Hair follicle dermal papilla cell (primary cell): ENCODE results near the gene GPER1. TPM values are rescaled to one million over a fixed set of nuclear protein-coding genes. Genes with fewer than 3 reads are reported as not detected.

Experiments
- total RNA-seq: library from RNA; depleted of rRNA; stranded (reverse); fragments of >200 nt; gene quantifications from 2 replicates; pipeline ENCODE4 v1.2.3, GENCODE V29; 2012

The GPER1 gene
- 4.2 and 6.0 TPM in 2 replicates for total RNA-seq

DNA sequence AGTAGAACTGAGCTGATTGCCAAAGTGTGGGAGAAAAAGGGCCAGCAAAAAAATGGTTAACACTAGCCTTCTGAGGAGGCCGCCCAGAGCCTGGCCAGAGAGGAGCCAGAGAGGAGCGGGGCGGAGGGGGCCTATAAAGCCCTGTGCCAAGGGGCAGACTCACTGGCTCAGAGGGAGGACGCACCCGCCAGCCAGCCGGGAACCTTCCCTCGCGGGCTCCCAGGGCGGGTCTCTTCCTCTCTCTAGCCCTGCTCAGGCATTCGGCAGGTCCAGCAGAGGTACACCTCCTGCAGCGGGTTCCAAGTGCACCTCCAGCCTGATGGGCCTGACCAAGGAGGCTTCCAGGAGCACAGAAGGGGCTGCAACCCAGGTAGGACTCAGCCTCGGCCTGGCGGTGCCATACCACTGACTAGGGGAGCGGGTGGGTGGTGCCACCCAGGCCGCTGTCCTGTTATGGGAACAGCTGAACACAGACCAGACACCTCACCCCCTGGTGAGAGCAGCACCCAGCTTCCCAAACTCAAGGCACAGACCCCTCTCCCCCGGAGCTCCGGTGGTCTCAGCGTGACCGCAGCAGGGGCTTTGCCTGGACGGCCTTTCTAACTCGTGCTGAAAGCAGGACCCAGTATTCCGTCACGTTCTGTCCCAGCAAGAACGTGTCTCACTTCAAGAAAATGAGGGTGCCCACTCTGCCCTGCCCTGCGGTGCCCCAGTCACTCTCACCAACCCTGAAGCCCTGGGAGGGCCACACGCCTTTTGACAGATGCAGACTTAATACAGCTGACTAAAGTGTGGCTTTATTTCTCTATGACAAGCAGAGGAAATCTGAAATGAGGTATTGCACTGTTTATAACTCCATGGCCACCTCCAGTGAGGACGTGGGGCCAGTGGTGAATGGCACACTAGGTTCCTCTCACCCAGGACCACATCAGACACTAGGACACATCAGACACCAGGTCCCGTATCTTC, at the start of gene GPER1:
GPER1 (plus strand) TSS at position 162 of the 969 bp plus-strand sequence. CDS start 3,616 bp downstream, outside the sequence.

DNA sequence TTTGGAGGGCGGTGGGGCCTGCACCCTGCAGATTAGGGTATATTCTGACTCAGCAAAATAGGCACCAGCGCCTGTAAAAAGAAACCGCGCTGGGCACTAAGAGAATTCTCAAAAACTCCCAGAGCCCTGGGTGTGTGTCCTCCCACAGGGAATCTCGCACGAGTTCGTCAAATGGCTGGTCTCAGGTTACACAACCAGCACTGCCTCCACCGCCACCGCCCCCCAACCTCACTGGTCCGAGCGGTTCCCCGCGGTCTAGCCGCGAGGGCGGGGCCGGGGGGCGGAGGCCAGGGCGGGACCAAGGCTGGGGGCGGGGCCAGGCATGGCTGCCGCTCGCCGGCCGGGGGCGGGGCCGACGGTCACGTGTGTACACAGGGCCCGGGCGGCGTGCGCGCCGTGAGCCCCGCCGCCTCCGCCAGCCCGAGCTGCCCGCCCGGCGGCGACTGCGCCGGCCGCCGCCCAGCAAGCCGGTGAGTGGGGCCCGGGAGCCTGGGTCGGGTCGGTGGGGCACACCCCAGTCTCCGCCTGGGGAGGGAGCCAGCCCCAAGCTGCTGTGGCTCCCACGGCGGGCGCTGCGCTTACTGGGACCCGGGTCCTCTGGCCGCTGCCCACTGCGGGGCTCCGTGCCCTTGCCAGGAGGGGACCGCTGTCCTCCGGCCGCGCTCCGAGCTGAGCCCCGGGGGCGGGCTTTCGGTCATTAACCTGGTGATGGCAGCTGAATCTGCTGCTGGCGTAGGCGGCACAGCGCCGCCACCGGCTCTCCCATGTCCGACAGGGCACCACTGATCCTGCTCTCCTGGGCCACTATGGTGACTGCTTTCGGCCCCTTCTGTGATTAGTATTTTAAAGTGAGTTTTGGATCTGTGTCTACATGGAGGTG, 43.5 kb upstream of the GPER1 start, which contains the start of gene GPR146:
GPR146 (plus strand) TSS at position 358 of the 880 bp plus-strand sequence. CDS start 12,970 bp downstream, outside the sequence.

Other genes with a start within 250 kb of the GPER1 start
- 18.3 and 22.7 TPM in 2 replicates for gene GET4, start 211.6 kb upstream of the GPER1 start, total RNA-seq
- gene ADAP1, start 133.4 kb upstream of the GPER1 start, total RNA-seq, result 0.16 and 0.97 TPM in 2 replicates
- 10.0 and 10.4 TPM in 2 replicates for gene COX19, start 112.6 kb upstream of the GPER1 start, total RNA-seq
- gene CYP2W1, start 104.9 kb upstream of the GPER1 start, total RNA-seq, result not detected in 2 replicates
- 1.2 and 1.6 TPM in 2 replicates for gene GPR146, start 43.6 kb upstream of the GPER1 start, total RNA-seq
- 14.8 and 19.8 TPM in 2 replicates for gene ZFAND2A, start 72.1 kb downstream of the GPER1 start, total RNA-seq
- gene UNCX, start 144.8 kb downstream of the GPER1 start, total RNA-seq, result 0.12 TPM in 1 of 2 replicates, not detected in the other